Thyroid gland (tissue), 4 donors: Measurements from ENCODE around the gene RNASEH2B. TPM values are rescaled to one million over a fixed set of nuclear protein-coding genes. Genes with fewer than 3 reads are reported as not detected.

Experiments used
- DNase-seq, 2 donors: peaks; one replicate each; pipeline ENCODE4 v3.0.0-alpha.2; 2019
- H3K27ac ChIP-seq, 3 donors: fragments of 200-600 bp; sonication (generic); 1 replicate in 2 of 3; 2 replicates in 1 of 3; pipeline ENCODE4 v1.5.1; 2016 to 2019; ENCODE audit warnings: mild to moderate bottlenecking in 1 of 3, moderate library complexity in 1 of 3
- H3K27me3 ChIP-seq: fragments of 200-600 bp; sonication (generic); one replicate; pipeline ENCODE4 v1.5.1; 2019
- H3K36me3 ChIP-seq, 2 donors: fragments of 200-600 bp; sonication (generic); one replicate each; pipeline ENCODE4 v1.5.1; 2016 to 2019
- H3K4me1 ChIP-seq, 2 donors: fragments of 200-600 bp; sonication (generic); one replicate each; pipeline ENCODE4 v1.5.1; 2017 to 2019
- H3K4me3 ChIP-seq, 3 donors: fragments of 200-600 bp; sonication (generic); replicated peaks in 1 of 3; 1 replicate in 2 of 3; 2 replicates in 1 of 3; pipeline ENCODE4 v1.5.1; 2016; ENCODE audit warnings: mild to moderate bottlenecking in 1 of 3
- H3K9me3 ChIP-seq: fragments of 200-600 bp; sonication (generic); one replicate; pipeline ENCODE4 v1.5.1; 2017
- POLR2A ChIP-seq, 2 donors: fragments of 450-650 bp; IDR thresholded peaks; one replicate each; pipeline ENCODE4 v1.6.1; 2017; ENCODE audit warnings: antibody characterized with exemption in 2 of 2, mild to moderate bottlenecking in 2 of 2, moderate library complexity in 1 of 2
- WGBS, 2 donors: methylation state at CpG; one replicate each; pipeline ENCODE4 v1.1.5; 2017; 5-methylcytosine and 5-hydroxymethylcytosine counted together
- intact Hi-C: fragments of 100-400 bp; cut with DNase I; formaldehyde crosslinking; loops from one replicate; pipeline ENCODE4 v1.15.1; 2023
- total RNA-seq, 4 donors: library from RNA; depleted of rRNA; stranded (reverse); fragments of >200 nt; gene quantifications; one replicate each; pipeline ENCODE4 v1.2.3, GENCODE V29; 2016
- TF ChIP-seq, protein P1 (sequence below), 6 experiments: fragments of 200-600 bp in 3 of 6; fragments of 450-650 bp in 3 of 6; sonication (generic) in 3 of 6; IDR thresholded peaks; one replicate each; pipeline ENCODE4 v1.5.1; 2016 to 2019; ENCODE audit warnings: antibody characterized with exemption in 6 of 6, mild to moderate bottlenecking in 2 of 6, inconsistent platforms in 1 of 6, moderate library complexity in 1 of 6

The RNASEH2B gene
- total RNA-seq, 4 donors from 2014 or later, result 51.5 to 116 (median 79.8) TPM

- Histone ChIP-seq H3K4me3 (no peak overlapping the region), H3K9me3 (no peaks in the 10 kb centered on the region), H3K36me3 (no peaks in the 10 kb centered on the region), H3K27ac (no peak overlapping the region), H3K27me3 (no peaks in the 10 kb centered on the region), H3K4me1 (peaks cover 3 to 12% of the 10 kb centered on the region in 2 donors)
- TF ChIP-seq POLR2A (IDR thresholded peaks at IDR 0.05), result no peak
- TF ChIP-seq, protein P1, sequence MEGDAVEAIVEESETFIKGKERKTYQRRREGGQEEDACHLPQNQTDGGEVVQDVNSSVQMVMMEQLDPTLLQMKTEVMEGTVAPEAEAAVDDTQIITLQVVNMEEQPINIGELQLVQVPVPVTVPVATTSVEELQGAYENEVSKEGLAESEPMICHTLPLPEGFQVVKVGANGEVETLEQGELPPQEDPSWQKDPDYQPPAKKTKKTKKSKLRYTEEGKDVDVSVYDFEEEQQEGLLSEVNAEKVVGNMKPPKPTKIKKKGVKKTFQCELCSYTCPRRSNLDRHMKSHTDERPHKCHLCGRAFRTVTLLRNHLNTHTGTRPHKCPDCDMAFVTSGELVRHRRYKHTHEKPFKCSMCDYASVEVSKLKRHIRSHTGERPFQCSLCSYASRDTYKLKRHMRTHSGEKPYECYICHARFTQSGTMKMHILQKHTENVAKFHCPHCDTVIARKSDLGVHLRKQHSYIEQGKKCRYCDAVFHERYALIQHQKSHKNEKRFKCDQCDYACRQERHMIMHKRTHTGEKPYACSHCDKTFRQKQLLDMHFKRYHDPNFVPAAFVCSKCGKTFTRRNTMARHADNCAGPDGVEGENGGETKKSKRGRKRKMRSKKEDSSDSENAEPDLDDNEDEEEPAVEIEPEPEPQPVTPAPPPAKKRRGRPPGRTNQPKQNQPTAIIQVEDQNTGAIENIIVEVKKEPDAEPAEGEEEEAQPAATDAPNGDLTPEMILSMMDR (IDR thresholded peaks at IDR 0.05), result no peak
- intact Hi-C loops, result no loop called here
- DNase-seq, result no peak
- 60 to 72% methylated on average over 1 of the region's 1 CpG for WGBS, 2 donors
Measured at GRCh38 chr13:50898338-50898737, 11.3 kb upstream of the RNASEH2B start.

DNA sequence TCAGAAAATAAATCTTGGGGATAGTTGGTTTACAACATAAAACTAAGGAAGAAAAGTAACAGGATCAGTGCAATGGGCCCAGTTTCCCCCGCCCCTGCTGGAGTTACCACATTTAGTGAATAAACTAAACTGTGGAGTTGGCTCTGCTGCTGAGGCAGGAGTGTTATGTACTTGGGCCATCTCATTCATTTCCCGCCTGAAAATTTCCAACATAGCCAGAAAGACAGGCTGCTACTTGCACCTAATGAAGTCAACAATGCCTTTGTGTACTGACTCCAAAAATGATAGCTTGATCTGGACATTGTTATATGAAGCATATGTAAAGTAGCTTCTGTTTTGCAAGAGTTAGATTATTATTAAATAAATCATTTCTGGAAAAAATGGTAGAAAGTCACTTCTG lies 7.9 kb upstream of the RNASEH2B start:
- TF ChIP-seq, protein P1 (IDR thresholded peaks at IDR 0.05), result no peak
- TF ChIP-seq POLR2A (IDR thresholded peaks at IDR 0.05), result no peak
- H3K9me3 ChIP-seq, result no peaks in the 10 kb centered on the region
- WGBS, 2 donors, result 96 to 100% methylated on average over 2 of the region's 2 CpGs
- H3K4me3 ChIP-seq, result no peak overlapping the region
- H3K27ac ChIP-seq, result no peak overlapping the region
- H3K36me3 ChIP-seq, result no peaks in the 10 kb centered on the region
- DNase-seq, result no peak
- peaks cover 16 to 18% of the 10 kb centered on the region in 2 donors for H3K4me1 ChIP-seq
- intact Hi-C loops, result loop anchor here (10.0 kb wide), 1 partner anchor 97 kb away; no protein-coding TSS in a partner anchor
- no peaks in the 10 kb centered on the region for H3K27me3 ChIP-seq

GRCh38 chr13:50905256-50905655 lies 4.3 kb upstream of the RNASEH2B start:
- H3K4me3 ChIP-seq, result no peak overlapping the region
- no peaks in the 10 kb centered on the region for H3K36me3 ChIP-seq
- peaks cover 16 to 18% of the 10 kb centered on the region in 2 donors for H3K4me1 ChIP-seq
- H3K9me3 ChIP-seq, result no peaks in the 10 kb centered on the region
- TF ChIP-seq POLR2A (IDR thresholded peaks at IDR 0.05), result peak in 1 of 2 donors; percentile 17
- TF ChIP-seq, protein P1 (IDR thresholded peaks at IDR 0.05), result no peak
- WGBS, 2 donors, result 35 to 50% methylated on average over 4 of the region's 4 CpGs
- no peaks in the 10 kb centered on the region for H3K27me3 ChIP-seq
- intact Hi-C loops, result loop anchor here (10.0 kb wide), 1 partner anchor 100 kb away; no protein-coding TSS in a partner anchor
- peak; percentile 71 to 73 for DNase-seq
- peak overlapping the region; percentile 63 to 85 (median 82) for H3K27ac ChIP-seq

- intact Hi-C loops, result loop anchor here (10.0 kb wide), 1 partner anchor 103 kb away; no protein-coding TSS in a partner anchor
- Histone ChIP-seq H3K27ac (no peak overlapping the region), H3K27me3 (no peaks in the 10 kb centered on the region), H3K36me3 (no peaks in the 10 kb centered on the region), H3K4me1 (peaks cover 29 to 41% of the 10 kb centered on the region in 2 donors), H3K9me3 (no peaks in the 10 kb centered on the region), H3K4me3 (no peak overlapping the region)
- TF ChIP-seq POLR2A (IDR thresholded peaks at IDR 0.05), result no peak
- TF ChIP-seq, protein P1 (IDR thresholded peaks at IDR 0.05), result no peak
- DNase-seq, result no peak
- 93% methylated on average over 7 of the region's 7 CpGs for WGBS, 2 donors
Measured at GRCh38 chr13:50907781-50908180, 1.8 kb upstream of the RNASEH2B start.

- 79 to 84% methylated on average over 4 of the region's 4 CpGs for WGBS, 2 donors
- intact Hi-C loops, result loop anchor here (10.0 kb wide), 1 partner anchor 104 kb away; no protein-coding TSS in a partner anchor
Measured at GRCh38 chr13:50908371-50908770, 1.2 kb upstream of the RNASEH2B start.

More at GRCh38 chr13:50908371-50908770, 1.2 kb upstream of the RNASEH2B start:
- no peaks in the 10 kb centered on the region for H3K36me3 ChIP-seq
- H3K4me3 ChIP-seq, result no peak overlapping the region
- DNase-seq, result no peak
- no peak for TF ChIP-seq POLR2A (IDR thresholded peaks at IDR 0.05)
- TF ChIP-seq, protein P1 (IDR thresholded peaks at IDR 0.05), result no peak
- no peaks in the 10 kb centered on the region for H3K9me3 ChIP-seq
- no peak overlapping the region for H3K27ac ChIP-seq
- peaks cover 25 to 41% of the 10 kb centered on the region in 2 donors for H3K4me1 ChIP-seq
- no peaks in the 10 kb centered on the region for H3K27me3 ChIP-seq
